Ishikawa (cell line): ENCODE measurements around the gene PLEKHA7.

Experiments
- CEBPB ChIP-seq: IDR thresholded peaks from 2 replicates; pipeline ENCODE4 v1.6.1; 2012
- CREB1 ChIP-seq: IDR thresholded peaks from 2 replicates; pipeline ENCODE4 v1.6.1; 2012; ENCODE audit warnings: low read depth
- EGR1 ChIP-seq: IDR thresholded peaks from 2 replicates; pipeline ENCODE4 v1.6.1; 2012
- EP300 ChIP-seq: IDR thresholded peaks from 2 replicates; pipeline ENCODE4 v1.6.1; 2012; ENCODE audit warnings: borderline replicate concordance
- FOXM1 ChIP-seq: IDR thresholded peaks from 2 replicates; pipeline ENCODE4 v1.6.1; 2012; ENCODE audit warnings: low read depth, borderline replicate concordance
- NFIC ChIP-seq: IDR thresholded peaks from 2 replicates; pipeline ENCODE4 v1.6.1; 2012
- RAD21 ChIP-seq: IDR thresholded peaks from 2 replicates; pipeline ENCODE4 v1.6.1; 2012; ENCODE audit warnings: low read depth
- TAF1 ChIP-seq: IDR thresholded peaks from 2 replicates; pipeline ENCODE4 v1.6.1; 2012; ENCODE audit warnings: low read depth, mild to moderate bottlenecking
- TCF12 ChIP-seq: IDR thresholded peaks from 2 replicates; pipeline ENCODE4 v1.6.1; 2012; ENCODE audit warnings: low read depth
- TEAD4 ChIP-seq: IDR thresholded peaks from 2 replicates; pipeline ENCODE4 v1.6.1; 2012
- YY1 ChIP-seq: IDR thresholded peaks from 2 replicates; pipeline ENCODE4 v1.6.1; 2012; ENCODE audit warnings: low read depth
- ZBTB7A ChIP-seq: IDR thresholded peaks from 2 replicates; pipeline ENCODE4 v1.6.1; 2012; ENCODE audit warnings: low read depth
- TF ChIP-seq, protein P1 (sequence below): IDR thresholded peaks from 2 replicates; pipeline ENCODE4 v1.6.1; 2012
- TF ChIP-seq, protein P2 (sequence below): IDR thresholded peaks from 2 replicates; pipeline ENCODE4 v1.6.1; 2012
- TF ChIP-seq, protein P3 (sequence below): IDR thresholded peaks from 2 replicates; pipeline ENCODE4 v1.6.1; 2012; ENCODE audit warnings: low read depth, mild to moderate bottlenecking

PLEKHA7 gene

DNA sequence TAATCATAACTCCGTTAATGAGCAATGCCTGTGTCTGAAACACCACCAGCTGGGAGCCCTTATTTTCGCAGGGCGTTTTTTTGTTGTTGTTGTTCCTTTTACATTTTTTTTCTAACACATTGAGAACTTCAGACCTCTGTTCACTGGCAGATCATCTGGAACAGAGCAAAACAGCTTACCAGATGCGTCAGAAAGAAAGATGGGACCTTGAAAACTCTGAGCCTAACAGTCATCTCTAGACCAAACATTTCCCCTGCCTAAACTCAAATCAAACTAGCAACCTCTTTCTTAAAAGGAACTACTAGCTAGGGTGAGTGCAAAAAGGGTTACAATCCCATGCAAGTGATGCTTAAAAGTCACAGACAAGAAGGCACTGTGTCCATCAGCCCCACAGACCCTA lies 93.2 kb downstream of the PLEKHA7 start:
- TF ChIP-seq TCF12 (no peak), ZBTB7A (no peak), EP300 (no peak), CEBPB (no peak), RAD21 (no peak), TEAD4 (no peak), YY1 (no peak), CREB1 (no peak), TAF1 (no peak), NFIC (no peak), EGR1 (no peak)
- TF ChIP-seq, protein P1, sequence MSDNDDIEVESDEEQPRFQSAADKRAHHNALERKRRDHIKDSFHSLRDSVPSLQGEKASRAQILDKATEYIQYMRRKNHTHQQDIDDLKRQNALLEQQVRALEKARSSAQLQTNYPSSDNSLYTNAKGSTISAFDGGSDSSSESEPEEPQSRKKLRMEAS, result no peak
- TF ChIP-seq, protein P2, sequence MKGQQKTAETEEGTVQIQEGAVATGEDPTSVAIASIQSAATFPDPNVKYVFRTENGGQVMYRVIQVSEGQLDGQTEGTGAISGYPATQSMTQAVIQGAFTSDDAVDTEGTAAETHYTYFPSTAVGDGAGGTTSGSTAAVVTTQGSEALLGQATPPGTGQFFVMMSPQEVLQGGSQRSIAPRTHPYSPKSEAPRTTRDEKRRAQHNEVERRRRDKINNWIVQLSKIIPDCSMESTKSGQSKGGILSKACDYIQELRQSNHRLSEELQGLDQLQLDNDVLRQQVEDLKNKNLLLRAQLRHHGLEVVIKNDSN, result no peak

DNA sequence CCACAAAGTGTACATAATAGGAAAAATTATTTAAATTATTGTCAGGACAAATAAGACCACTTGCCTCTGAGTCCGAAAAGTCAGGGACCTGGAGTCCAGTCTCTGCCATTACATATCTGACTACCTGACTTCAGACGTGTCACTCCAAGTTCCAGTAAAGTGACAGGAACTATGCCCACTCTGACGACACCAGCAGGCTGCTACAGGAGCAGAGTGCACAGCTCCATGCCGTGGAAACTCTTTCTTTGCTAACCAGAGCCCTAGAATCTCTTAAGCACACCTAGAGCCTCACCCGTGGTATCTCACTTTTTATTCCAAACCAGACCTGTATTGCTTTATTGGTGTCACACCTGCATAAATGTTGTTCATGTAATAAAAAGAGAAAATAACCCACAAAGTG lies 93.7 kb downstream of the PLEKHA7 start:
- TF ChIP-seq, protein P1, result no peak
- no peak for TF ChIP-seq NFIC
- TF ChIP-seq CREB1, result no peak
- TF ChIP-seq CEBPB, result no peak
- no peak for TF ChIP-seq YY1
- TF ChIP-seq ZBTB7A, result no peak
- TF ChIP-seq FOXM1, result no peak
- no peak for TF ChIP-seq EP300
- TF ChIP-seq TAF1, result no peak
- TF ChIP-seq, protein P2, result no peak
- TF ChIP-seq TCF12, result no peak
- no peak for TF ChIP-seq RAD21
- no peak for TF ChIP-seq EGR1
- no peak for TF ChIP-seq TEAD4
- TF ChIP-seq, protein P3, sequence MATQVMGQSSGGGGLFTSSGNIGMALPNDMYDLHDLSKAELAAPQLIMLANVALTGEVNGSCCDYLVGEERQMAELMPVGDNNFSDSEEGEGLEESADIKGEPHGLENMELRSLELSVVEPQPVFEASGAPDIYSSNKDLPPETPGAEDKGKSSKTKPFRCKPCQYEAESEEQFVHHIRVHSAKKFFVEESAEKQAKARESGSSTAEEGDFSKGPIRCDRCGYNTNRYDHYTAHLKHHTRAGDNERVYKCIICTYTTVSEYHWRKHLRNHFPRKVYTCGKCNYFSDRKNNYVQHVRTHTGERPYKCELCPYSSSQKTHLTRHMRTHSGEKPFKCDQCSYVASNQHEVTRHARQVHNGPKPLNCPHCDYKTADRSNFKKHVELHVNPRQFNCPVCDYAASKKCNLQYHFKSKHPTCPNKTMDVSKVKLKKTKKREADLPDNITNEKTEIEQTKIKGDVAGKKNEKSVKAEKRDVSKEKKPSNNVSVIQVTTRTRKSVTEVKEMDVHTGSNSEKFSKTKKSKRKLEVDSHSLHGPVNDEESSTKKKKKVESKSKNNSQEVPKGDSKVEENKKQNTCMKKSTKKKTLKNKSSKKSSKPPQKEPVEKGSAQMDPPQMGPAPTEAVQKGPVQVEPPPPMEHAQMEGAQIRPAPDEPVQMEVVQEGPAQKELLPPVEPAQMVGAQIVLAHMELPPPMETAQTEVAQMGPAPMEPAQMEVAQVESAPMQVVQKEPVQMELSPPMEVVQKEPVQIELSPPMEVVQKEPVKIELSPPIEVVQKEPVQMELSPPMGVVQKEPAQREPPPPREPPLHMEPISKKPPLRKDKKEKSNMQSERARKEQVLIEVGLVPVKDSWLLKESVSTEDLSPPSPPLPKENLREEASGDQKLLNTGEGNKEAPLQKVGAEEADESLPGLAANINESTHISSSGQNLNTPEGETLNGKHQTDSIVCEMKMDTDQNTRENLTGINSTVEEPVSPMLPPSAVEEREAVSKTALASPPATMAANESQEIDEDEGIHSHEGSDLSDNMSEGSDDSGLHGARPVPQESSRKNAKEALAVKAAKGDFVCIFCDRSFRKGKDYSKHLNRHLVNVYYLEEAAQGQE, result no peak

DNA sequence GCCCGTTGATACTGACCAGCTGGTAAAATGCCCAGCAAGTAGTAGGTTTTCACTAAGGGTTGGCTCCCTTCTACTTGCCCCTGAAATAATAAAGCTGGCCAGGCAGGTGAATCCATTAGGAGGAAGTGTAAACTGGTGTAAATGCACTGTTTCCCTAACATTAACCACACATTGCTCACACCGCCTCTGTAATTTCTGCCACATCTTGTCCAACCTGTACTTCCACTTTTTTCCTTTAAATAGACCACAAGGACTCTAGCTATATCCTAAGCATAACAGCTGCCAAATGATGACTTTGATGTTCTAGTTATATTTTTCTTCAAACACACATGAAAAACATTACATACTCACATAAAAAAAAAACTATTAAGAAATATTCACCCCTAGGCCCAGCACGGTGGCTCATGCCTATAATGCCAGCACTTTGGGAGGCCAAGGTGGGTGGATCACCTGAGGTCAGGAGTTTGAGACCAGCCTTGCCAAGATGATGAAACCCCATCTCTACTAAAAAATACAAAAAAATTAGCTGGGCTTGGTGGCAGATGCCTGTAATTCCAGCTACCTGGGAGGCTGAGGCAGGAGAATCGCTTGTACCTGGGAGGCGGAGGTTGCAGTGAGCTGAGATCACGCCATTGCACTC lies 95.6 kb downstream of the PLEKHA7 start:
- TF ChIP-seq EP300 (0 out of 2 replicates have a peak, but pooled peaks have one; percentile 46), TEAD4 (peak; percentile 33), NFIC (peak; percentile 52)

DNA sequence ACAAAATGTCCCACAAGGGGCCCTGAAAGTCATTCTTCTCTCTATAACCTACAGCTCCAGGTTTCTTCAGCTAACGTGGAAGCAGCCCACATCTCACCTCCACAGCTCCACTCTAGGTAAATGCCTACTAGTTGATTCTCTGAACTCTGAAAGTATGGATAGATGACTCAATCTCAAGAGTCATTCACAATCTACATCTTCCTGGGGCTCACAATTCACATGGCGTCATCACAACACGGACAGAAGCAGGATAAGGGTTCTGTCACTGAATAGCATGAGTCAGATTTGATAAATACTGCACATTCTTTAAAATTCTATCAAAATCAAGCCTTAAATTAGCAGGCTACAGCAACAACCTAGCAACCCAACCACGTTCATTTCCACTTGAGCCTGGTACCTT lies 96.3 kb downstream of the PLEKHA7 start:
- no peak for TF ChIP-seq CEBPB
- TF ChIP-seq TEAD4, result no peak
- no peak for TF ChIP-seq TAF1
- no peak for TF ChIP-seq RAD21
- TF ChIP-seq, protein P2, result no peak
- TF ChIP-seq, protein P1, result no peak
- no peak for TF ChIP-seq ZBTB7A
- no peak for TF ChIP-seq YY1
- TF ChIP-seq EGR1, result no peak
- TF ChIP-seq EP300, result no peak

DNA sequence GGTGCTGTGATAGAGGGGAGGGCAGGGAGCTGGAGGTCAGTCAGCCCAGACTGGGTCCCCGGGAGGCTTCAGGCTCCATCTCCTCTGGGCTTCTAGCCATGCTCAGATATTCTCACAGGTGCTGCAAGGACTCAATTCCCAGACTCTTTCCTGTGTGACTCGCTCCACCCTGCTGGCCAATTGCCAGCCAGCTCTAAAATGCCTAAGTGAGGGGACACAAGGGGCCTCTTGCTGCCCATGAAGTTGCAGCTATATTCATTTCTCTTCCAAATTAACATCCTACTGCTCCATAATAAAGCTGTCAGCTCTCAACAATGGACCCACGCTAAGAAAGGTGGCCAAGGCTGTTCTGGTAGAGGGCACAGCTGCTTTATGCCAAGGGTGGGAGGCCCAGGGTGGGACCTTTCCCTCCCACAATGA lies 101.5 kb downstream of the PLEKHA7 start:
- TF ChIP-seq CEBPB, result no peak
- TF ChIP-seq YY1, result no peak
- TF ChIP-seq NFIC, result peak; percentile 82
- TF ChIP-seq TEAD4, result no peak
- no peak for TF ChIP-seq FOXM1
- TF ChIP-seq, protein P1, result no peak
- TF ChIP-seq, protein P3, result no peak
- no peak for TF ChIP-seq TCF12
- no peak for TF ChIP-seq EGR1
